ENCODE data around the gene RSPRY1. TPM values are rescaled to one million over a fixed set of nuclear protein-coding genes. Genes with fewer than 3 reads are reported as not detected.
"Not testable (repeated sequence)": the region's sequence is repeated elsewhere in the genome, so short reads cannot be mapped to it uniquely, and the experiment has no call there.

The RSPRY1 gene
- total and polyA plus RNA-seq, 8 donors, result 32.5 to 46.8 (median 39.8) TPM

DNA sequence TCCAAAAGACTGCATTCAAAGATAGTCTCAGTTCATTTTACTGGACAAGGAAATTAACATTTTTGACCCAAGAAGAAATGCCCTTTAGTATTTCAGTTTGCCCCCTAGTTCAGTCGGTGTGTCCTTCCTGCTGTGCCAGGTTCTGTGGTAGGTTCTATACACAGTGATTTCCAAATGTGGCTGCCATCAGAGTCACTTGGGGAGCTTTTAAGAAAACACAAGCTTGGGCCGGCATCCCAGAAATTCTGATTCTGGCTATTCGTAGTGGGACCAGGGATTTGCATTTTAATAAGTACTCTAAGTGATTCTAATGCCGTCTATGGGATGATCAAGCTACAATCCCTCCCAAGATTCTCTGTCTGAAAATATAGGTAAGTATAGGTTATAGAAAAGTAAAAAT is 10.2 kb downstream of the RSPRY1 start:
- H3K4me3 ChIP-seq, result no peak overlapping the region
- intact Hi-C loops (cut with DNase I), result no loop called here
- H3K27ac ChIP-seq, result no peak overlapping the region
- H3K36me3 ChIP-seq, result no peaks in the 10 kb centered on the region
- H3K27me3 ChIP-seq, result no peaks in the 10 kb centered on the region
- TF ChIP-seq, protein P1, sequence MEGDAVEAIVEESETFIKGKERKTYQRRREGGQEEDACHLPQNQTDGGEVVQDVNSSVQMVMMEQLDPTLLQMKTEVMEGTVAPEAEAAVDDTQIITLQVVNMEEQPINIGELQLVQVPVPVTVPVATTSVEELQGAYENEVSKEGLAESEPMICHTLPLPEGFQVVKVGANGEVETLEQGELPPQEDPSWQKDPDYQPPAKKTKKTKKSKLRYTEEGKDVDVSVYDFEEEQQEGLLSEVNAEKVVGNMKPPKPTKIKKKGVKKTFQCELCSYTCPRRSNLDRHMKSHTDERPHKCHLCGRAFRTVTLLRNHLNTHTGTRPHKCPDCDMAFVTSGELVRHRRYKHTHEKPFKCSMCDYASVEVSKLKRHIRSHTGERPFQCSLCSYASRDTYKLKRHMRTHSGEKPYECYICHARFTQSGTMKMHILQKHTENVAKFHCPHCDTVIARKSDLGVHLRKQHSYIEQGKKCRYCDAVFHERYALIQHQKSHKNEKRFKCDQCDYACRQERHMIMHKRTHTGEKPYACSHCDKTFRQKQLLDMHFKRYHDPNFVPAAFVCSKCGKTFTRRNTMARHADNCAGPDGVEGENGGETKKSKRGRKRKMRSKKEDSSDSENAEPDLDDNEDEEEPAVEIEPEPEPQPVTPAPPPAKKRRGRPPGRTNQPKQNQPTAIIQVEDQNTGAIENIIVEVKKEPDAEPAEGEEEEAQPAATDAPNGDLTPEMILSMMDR (IDR thresholded peaks at IDR 0.05), result no peak
- DNase-seq, result no peak
- no peaks in the 10 kb centered on the region for H3K9me3 ChIP-seq
- no peak for ATAC-seq
- peaks cover 0 to 34% of the 10 kb centered on the region in 2 donors for H3K4me1 ChIP-seq

DNA sequence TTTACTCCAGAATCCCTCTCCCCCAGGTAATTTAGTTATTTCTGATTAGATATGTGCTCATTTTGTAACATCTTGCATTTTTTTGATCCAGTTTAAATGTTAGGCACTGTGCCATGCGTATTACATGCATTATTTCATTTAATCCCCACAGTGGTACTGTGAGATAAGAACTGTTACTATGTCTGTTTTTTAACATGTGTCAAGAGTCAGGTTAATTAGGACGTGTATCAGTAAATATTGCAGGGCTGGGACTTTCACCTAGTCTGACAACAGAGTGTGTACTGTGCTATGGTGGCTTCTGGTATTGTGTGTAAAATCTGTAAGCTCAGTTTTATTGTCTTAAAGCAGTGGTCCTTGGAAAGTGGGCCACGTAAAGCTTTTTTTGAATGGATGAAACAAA is 10.6 kb downstream of the RSPRY1 start:
- no peaks in the 10 kb centered on the region for H3K9me3 ChIP-seq
- no peak overlapping the region for H3K4me3 ChIP-seq
- TF ChIP-seq, protein P1 (IDR thresholded peaks at IDR 0.05), result no peak
- ATAC-seq (no peak), DNase-seq (no peak)
- intact Hi-C loops (cut with DNase I), result no loop called here
- H3K27me3 ChIP-seq, result no peaks in the 10 kb centered on the region
- peaks cover 0 to 30% of the 10 kb centered on the region in 2 donors for H3K4me1 ChIP-seq
- no peaks in the 10 kb centered on the region for H3K36me3 ChIP-seq
- no peak overlapping the region for H3K27ac ChIP-seq

DNA sequence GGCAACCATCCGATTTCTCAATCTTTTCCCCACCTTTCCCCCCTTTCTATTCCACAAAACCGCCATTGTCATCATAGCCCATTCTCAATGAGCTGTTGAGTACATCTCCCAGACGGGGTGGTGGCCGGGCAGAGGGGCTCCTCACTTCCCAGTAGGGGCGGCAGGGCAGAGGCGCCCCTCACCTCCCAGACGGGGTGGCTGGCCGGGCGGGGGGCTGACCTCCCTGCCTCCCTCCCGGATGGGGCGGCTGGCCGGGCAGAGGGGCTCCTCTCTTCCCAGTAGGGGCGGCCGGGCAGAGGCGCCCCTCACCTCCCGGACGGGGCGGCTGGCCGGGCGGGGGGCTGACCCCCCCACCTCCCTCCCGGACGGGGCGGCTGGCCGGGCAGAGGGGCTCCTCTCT is 14.2 kb downstream of the RSPRY1 start:
- DNase-seq; intact Hi-C loops (cut with DNase I); H3K36me3 ChIP-seq: not testable (repeated sequence)

DNA sequence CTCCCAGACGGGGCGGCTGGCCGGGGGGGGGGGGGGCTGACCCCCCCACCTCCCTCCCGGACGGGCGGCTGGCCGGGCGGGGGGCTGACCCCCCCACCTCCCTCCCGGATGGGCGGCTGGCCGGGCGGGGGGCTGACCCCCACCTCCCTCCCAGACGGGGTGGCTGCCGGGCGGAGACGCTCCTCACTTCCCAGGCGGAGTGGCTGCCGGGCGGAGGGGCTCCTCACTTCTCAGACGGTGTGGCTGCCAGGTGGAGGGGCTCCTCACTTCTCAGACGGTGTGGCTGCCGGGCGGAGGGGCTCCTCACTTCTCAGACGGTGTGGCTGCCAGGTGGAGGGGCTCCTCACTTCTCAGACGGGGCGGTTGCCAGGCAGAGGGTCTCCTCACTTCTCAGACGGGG is 14.8 kb downstream of the RSPRY1 start:
- ATAC-seq; H3K27ac ChIP-seq; H3K4me3 ChIP-seq; intact Hi-C loops (cut with DNase I); DNase-seq; H3K27me3 ChIP-seq; H3K4me1 ChIP-seq; H3K9me3 ChIP-seq: not testable (repeated sequence)
- H3K36me3 ChIP-seq, result peaks cover 0 to 15% of the 10 kb centered on the region in 2 donors

More for the DNA sequence above, 14.2 kb downstream of the RSPRY1 start:
- not testable (repeated sequence) for H3K27ac ChIP-seq, H3K27me3 ChIP-seq, H3K4me1 ChIP-seq, ATAC-seq, H3K9me3 ChIP-seq, H3K4me3 ChIP-seq

DNA sequence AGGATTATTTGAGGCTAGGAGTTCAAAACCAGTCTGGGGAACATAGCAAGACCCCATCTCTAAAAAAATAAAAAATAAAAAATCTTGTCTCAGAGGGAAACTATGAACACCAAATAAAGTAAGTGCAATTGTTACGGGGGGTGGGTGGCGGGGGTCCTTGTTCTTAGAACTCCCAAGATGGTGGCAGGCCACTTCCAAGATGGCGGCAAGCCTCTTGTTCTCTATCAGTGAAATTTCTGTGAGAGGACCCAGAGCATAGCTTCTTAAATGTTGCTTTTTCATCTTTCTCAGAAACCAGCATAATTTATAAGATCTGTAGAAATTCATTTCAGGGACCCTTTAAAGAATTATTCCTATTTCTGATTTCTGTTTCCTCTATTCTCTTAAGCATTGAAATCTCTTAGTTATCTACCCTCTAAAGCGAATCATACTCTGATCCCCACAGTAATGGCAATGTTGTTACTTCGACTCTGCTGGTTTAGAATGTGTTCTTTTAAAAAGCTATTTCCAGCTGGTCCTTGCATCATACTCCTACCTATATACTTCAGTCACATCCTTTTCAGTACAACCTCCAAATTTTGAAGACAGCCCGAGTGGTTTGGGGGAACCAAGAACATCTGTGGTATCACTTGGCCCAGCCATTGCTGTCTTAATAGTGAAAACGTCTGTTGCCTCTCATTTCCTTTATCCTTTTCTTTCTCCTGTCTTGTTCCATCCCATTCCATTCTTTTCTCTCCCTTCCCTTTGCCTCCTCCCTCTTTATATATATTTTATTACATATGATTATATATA is 16.2 kb downstream of the RSPRY1 start:
- DNase-seq (no peak), ATAC-seq (no peak)
- H3K36me3 ChIP-seq, result peaks cover 0 to 29% of the 10 kb centered on the region in 2 donors
- no peaks in the 10 kb centered on the region for H3K4me1 ChIP-seq
- H3K9me3 ChIP-seq, result no peaks in the 10 kb centered on the region
- H3K27me3 ChIP-seq, result no peaks in the 10 kb centered on the region
- TF ChIP-seq, protein P1 (IDR thresholded peaks at IDR 0.05), result no peak
- H3K27ac ChIP-seq, result no peak overlapping the region
- H3K4me3 ChIP-seq, result no peak overlapping the region
- intact Hi-C loops (cut with DNase I), result no loop called here

DNA sequence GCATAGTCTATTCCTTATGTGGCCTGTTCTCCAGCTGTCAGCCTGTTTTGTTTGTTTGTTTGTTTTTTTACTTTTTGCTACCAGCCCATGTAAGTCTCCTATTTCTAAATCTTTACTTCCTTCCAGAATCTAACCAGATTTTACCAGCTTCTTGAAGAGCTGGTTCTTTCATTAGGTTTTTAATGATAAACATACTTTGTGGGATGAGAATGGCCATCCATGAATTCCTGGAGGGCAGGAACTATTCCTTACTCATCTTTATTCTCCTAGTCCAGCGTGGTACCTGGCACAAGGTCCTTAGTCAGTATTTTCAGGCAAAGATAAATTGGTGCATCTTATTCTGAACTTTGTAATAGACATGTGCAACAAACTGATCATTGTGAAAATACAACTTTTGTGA is 17.3 kb downstream of the RSPRY1 start:
- Histone ChIP-seq H3K4me1 (no peaks in the 10 kb centered on the region), H3K27me3 (no peaks in the 10 kb centered on the region), H3K4me3 (no peak overlapping the region), H3K27ac (no peak overlapping the region), H3K9me3 (no peaks in the 10 kb centered on the region), H3K36me3 (peaks cover 0 to 40% of the 10 kb centered on the region in 2 donors)
- no peak for ATAC-seq
- TF ChIP-seq, protein P1 (IDR thresholded peaks at IDR 0.05), result no peak
- no peak for DNase-seq
- intact Hi-C loops (cut with DNase I), result no loop called here
